ENCODE results near the gene CLCNKB.
A peak's percentile ranks its signal among the peaks of the same experiment; 100 is the strongest.
"Not testable (repeated sequence)": the region's sequence is repeated elsewhere in the genome, so short reads cannot be mapped to it uniquely, and the experiment has no call there.

The CLCNKB gene

GRCh38 chr1:16014509-16015482 lies 28.8 kb upstream of the CLCNKB start:
- no peak for DNase-seq (ENCODE audit: low read depth in 2 of 2, low spot score in 1 of 2)

- DNase-seq (ENCODE audit: low read depth in 2 of 2, low spot score in 1 of 2), result no peak
These were observed 28.1 kb upstream of the CLCNKB start for GRCh38 chr1:16015491-16015890.

GRCh38 chr1:16015960-16016901 lies 27.4 kb upstream of the CLCNKB start:
- no peak for DNase-seq (ENCODE audit: low read depth in 2 of 2, low spot score in 1 of 2)

- no peak for DNase-seq (ENCODE audit: low read depth in 2 of 2, low spot score in 1 of 2)
These were observed 26.5 kb upstream of the CLCNKB start for GRCh38 chr1:16017076-16017460.

- DNase-seq (ENCODE audit: low read depth in 2 of 2, low spot score in 1 of 2), result no peak
These were observed 25.9 kb upstream of the CLCNKB start, which contains the start of gene HSPB7 for GRCh38 chr1:16017461-16018303. Gene HSPB7, minus strand, starts transcription at chr1:16018043. Its CDS starts 80 bp downstream, at chr1:16017963.

- DNase-seq (ENCODE audit: low read depth in 2 of 2, low spot score in 1 of 2), result no peak
These were observed 25.3 kb upstream of the CLCNKB start for GRCh38 chr1:16018308-16018707.

- DNase-seq (ENCODE audit: low read depth in 2 of 2, low spot score in 1 of 2), result no peak
These were observed 24.6 kb upstream of the CLCNKB start for GRCh38 chr1:16018749-16019643.

- no peak for DNase-seq (ENCODE audit: low read depth in 2 of 2, low spot score in 1 of 2)
These were observed 23.8 kb upstream of the CLCNKB start for GRCh38 chr1:16019644-16020277.

GRCh38 chr1:16020325-16020724 lies 23.3 kb upstream of the CLCNKB start:
- DNase-seq (ENCODE audit: low read depth in 2 of 2, low spot score in 1 of 2), result no peak

GRCh38 chr1:16020878-16021277 lies 22.7 kb upstream of the CLCNKB start:
- not testable (repeated sequence) for DNase-seq (ENCODE audit: low read depth in 2 of 2, low spot score in 1 of 2)

- DNase-seq (ENCODE audit: low read depth in 2 of 2, low spot score in 1 of 2), result no peak
These were observed 21.9 kb upstream of the CLCNKB start, which contains the start of gene CLCNKA for GRCh38 chr1:16021681-16022080. Gene CLCNKA, plus strand, starts transcription at chr1:16022036. Its CDS starts 584 bp downstream, at chr1:16022620.

GRCh38 chr1:16022393-16022792 lies 21.2 kb upstream of the CLCNKB start:
- no peak for DNase-seq (ENCODE audit: low read depth in 2 of 2, low spot score in 1 of 2)

- no peak for DNase-seq (ENCODE audit: low read depth in 2 of 2, low spot score in 1 of 2)
These were observed 20.4 kb upstream of the CLCNKB start for GRCh38 chr1:16023050-16023653.

GRCh38 chr1:16026302-16026701 lies 17.3 kb upstream of the CLCNKB start:
- DNase-seq (ENCODE audit: low read depth in 2 of 2, low spot score in 1 of 2), result not testable (repeated sequence)

- DNase-seq (ENCODE audit: low read depth in 2 of 2, low spot score in 1 of 2), result peak in 1 of 2 donors; percentile 27
These were observed 16.7 kb upstream of the CLCNKB start for GRCh38 chr1:16026723-16027484.

GRCh38 chr1:16028237-16029002 lies 15.2 kb upstream of the CLCNKB start:
- no peak for DNase-seq (ENCODE audit: low read depth in 2 of 2, low spot score in 1 of 2)

- DNase-seq (ENCODE audit: low read depth in 2 of 2, low spot score in 1 of 2), result not testable (repeated sequence)
These were observed 14.6 kb upstream of the CLCNKB start for GRCh38 chr1:16029003-16029268.

Data from stimulated activated CD8-positive, alpha-beta memory T cell treated with anti-CD3 and anti-CD28 coated beads, Interleukin-4, amount 100 ng/mL, for 4 hours (primary cell).